Ureter (tissue), 1 donor: ENCODE measurements around the gene BARHL1. TPM values are rescaled to one million over a fixed set of nuclear protein-coding genes. Genes with fewer than 3 reads are reported as not detected.

Experiments
- DNase-seq: peaks from one replicate; pipeline ENCODE4 v3.0.0-alpha.2; 2020; ENCODE audit warnings: low spot score
- total RNA-seq: library from RNA; stranded (reverse); gene quantifications from one replicate; pipeline ENCODE4 v1.2.4, GENCODE V29; 2023
- donor health status: DM: yes; HTN: yes; CAD: no.

BARHL1 gene
- total RNA-seq, result not detected

GRCh38 chr9:132582276-132582785 lies at the start of gene BARHL1:
TSS of gene BARHL1 (plus strand) at chr9:132582606. CDS start at chr9:132582798, 192 bp downstream.
- no peak for DNase-seq

- DNase-seq, result no peak
Measured at GRCh38 chr9:132534832-132535231, 47.6 kb upstream of the BARHL1 start.

- DNase-seq, result no peak
Measured at GRCh38 chr9:132536124-132536523, 46.3 kb upstream of the BARHL1 start.

- DNase-seq, result no peak
Measured at GRCh38 chr9:132537352-132537751, 45.1 kb upstream of the BARHL1 start.

- no peak for DNase-seq
Measured at GRCh38 chr9:132538071-132538470, 44.3 kb upstream of the BARHL1 start.

- DNase-seq, result no peak
Measured at GRCh38 chr9:132539096-132539495, 43.3 kb upstream of the BARHL1 start.

GRCh38 chr9:132541051-132541450 lies 41.4 kb upstream of the BARHL1 start:
- DNase-seq, result no peak

- no peak for DNase-seq
Measured at GRCh38 chr9:132541870-132542830, 40.3 kb upstream of the BARHL1 start.

- no peak for DNase-seq
Measured at GRCh38 chr9:132543251-132543650, 39.2 kb upstream of the BARHL1 start.

GRCh38 chr9:132543960-132544359 lies 38.4 kb upstream of the BARHL1 start:
- no peak for DNase-seq

GRCh38 chr9:132545578-132545977 lies 36.8 kb upstream of the BARHL1 start:
- no peak for DNase-seq

- DNase-seq, result no peak
Measured at GRCh38 chr9:132546148-132547051, 36.0 kb upstream of the BARHL1 start.

GRCh38 chr9:132547052-132547431 lies 35.4 kb upstream of the BARHL1 start:
- DNase-seq, result no peak

GRCh38 chr9:132547436-132547835 lies 35.0 kb upstream of the BARHL1 start:
- DNase-seq, result no peak

GRCh38 chr9:132547976-132548730 lies 34.3 kb upstream of the BARHL1 start:
- DNase-seq, result no peak

- DNase-seq, result no peak
Measured at GRCh38 chr9:132548751-132549640, 33.4 kb upstream of the BARHL1 start.

- no peak for DNase-seq
Measured at GRCh38 chr9:132551556-132551955, 30.9 kb upstream of the BARHL1 start.

GRCh38 chr9:132552041-132552440 lies 30.4 kb upstream of the BARHL1 start:
- no peak for DNase-seq

GRCh38 chr9:132554755-132555154 lies 27.7 kb upstream of the BARHL1 start:
- DNase-seq, result no peak

GRCh38 chr9:132555528-132555927 lies 26.9 kb upstream of the BARHL1 start:
- no peak for DNase-seq
